Gastroesophageal sphincter (tissue), 3 donors: Measurements from ENCODE around the gene AHRR.

Experiments used
- EP300 ChIP-seq: sonication (generic); formaldehyde crosslinking; IDR thresholded peaks from one replicate; pipeline ENCODE4 v1.6.1; 2017; ENCODE audit warnings: antibody characterized with exemption, mild to moderate bottlenecking
- POLR2A ChIP-seq, 2 donors: fragments of 450-650 bp; IDR thresholded peaks; one replicate each; pipeline ENCODE4 v1.6.1; 2017; ENCODE audit warnings: antibody characterized with exemption in 2 of 2, mild to moderate bottlenecking in 2 of 2, moderate library complexity in 1 of 2
- POLR2AphosphoS5 ChIP-seq: sonication (generic); formaldehyde crosslinking; IDR thresholded peaks from one replicate; pipeline ENCODE4 v1.6.1; 2017; ENCODE audit warnings: antibody characterized with exemption
- TF ChIP-seq, protein P1 (sequence below), 4 experiments: fragments of 200-600 bp in 2 of 4; fragments of 450-650 bp in 2 of 4; sonication (generic) in 1 of 4; IDR thresholded peaks; one replicate each; pipeline ENCODE4 v1.5.1; 2017 to 2019; ENCODE audit warnings: antibody characterized with exemption in 4 of 4, mild to moderate bottlenecking in 2 of 4, moderate library complexity in 2 of 4

DNA sequence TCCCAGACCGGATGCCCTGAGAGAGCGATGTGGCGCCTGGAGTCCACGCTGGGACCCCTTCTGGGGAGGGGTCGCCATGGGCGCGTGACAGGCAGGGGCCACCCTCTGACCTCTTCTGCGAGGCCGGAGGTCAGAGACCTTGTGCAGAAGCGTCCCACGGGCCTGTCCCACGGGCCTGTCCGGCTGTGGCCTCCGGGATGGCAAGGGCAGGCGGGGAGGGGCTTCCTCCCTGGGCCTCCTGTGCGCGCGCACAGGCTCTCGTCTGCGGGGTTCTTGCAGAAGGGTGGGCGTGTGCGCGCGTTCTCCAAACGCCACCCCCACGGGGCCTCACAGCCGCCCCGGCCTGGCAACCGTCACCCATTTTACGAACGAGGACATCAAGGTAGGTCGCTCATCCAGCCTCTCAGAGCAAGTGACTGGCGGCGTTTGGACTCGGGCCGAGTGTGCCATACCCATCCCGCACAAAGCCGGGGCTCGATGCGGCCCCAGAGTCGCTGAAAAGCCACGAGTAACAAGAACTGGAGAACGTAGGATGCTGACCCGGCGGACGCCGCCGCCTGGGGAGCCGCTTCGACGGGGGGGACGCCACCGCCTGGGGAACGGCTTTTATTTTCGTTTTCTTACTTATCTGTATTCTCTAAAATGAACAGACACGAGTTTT, 897 bp downstream of the AHRR start:
- TF ChIP-seq, protein P1, sequence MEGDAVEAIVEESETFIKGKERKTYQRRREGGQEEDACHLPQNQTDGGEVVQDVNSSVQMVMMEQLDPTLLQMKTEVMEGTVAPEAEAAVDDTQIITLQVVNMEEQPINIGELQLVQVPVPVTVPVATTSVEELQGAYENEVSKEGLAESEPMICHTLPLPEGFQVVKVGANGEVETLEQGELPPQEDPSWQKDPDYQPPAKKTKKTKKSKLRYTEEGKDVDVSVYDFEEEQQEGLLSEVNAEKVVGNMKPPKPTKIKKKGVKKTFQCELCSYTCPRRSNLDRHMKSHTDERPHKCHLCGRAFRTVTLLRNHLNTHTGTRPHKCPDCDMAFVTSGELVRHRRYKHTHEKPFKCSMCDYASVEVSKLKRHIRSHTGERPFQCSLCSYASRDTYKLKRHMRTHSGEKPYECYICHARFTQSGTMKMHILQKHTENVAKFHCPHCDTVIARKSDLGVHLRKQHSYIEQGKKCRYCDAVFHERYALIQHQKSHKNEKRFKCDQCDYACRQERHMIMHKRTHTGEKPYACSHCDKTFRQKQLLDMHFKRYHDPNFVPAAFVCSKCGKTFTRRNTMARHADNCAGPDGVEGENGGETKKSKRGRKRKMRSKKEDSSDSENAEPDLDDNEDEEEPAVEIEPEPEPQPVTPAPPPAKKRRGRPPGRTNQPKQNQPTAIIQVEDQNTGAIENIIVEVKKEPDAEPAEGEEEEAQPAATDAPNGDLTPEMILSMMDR (IDR thresholded peaks at IDR 0.05) = no peak
- no peak for TF ChIP-seq POLR2AphosphoS5
- no peak for TF ChIP-seq POLR2A (IDR thresholded peaks at IDR 0.05)
- TF ChIP-seq EP300 = no peak
